Caco-2 (cell line): ENCODE data around the gene KHDRBS1. TPM values are rescaled to one million over a fixed set of nuclear protein-coding genes. Genes with fewer than 3 reads are reported as not detected.

Source experiments
- BruUV-seq: library from RNA; stranded (reverse); fragments of 400-500 nt; replicated peaks from 2 replicates; lab custom pipeline; 2021; lab: Mats Ljungman, UMichigan
- CTCF ChIA-PET: fragments of 300-600 bp; sonication (Branson Sonifier 250); formaldehyde crosslinking; loops from one replicate; lab custom pipeline; 2022; ENCODE audit warnings: antibody characterized with exemption; lab: Charles Lee
- POLR2A ChIA-PET: fragments of 300-600 bp; sonication (Branson Sonifier 250); formaldehyde crosslinking; loops from one replicate; lab custom pipeline; 2022; ENCODE audit warnings: antibody characterized with exemption; lab: Charles Lee
- DNase-seq, 2 experiments: peaks; one replicate each; pipeline versions ENCODE4 v3.0.0 to v3.0.0-alpha.2; 2020 to 2022
- H3K27me3 ChIP-seq: replicated peaks from 2 replicates; pipeline ENCODE4 v1.6.0; 2011; ENCODE audit warnings: low read length; ENCODE audit not compliant: control insufficient read depth, insufficient read depth
- H3K36me3 ChIP-seq: 2 replicates; pipeline ENCODE4 v1.5.1; 2011; ENCODE audit warnings: low read length; ENCODE audit not compliant: control insufficient read depth, insufficient read depth
- H3K4me1 ChIP-seq: fragments of 250-450 bp; sonication (Bioruptor Pico); 2 replicates; pipeline ENCODE4 v1.5.1; 2020; ENCODE audit warnings: mild to moderate bottlenecking
- H3K4me3 ChIP-seq: 2 replicates; pipeline ENCODE4 v1.5.1; 2011; ENCODE audit warnings: low read depth, mild to moderate bottlenecking, control low read depth, low read length
- H3K9me3 ChIP-seq: fragments of 250-450 bp; sonication (Bioruptor Pico); 2 replicates; pipeline ENCODE4 v1.5.1; 2020; ENCODE audit warnings: mild to moderate bottlenecking, moderate library complexity
- H3K27ac Mint-ChIP-seq: one replicate; pipeline ENCODE4 v1.8.0; 2022; ENCODE audit warnings: mixed read lengths; ENCODE audit not compliant: unreplicated experiment
- H3K27me3 Mint-ChIP-seq: one replicate; pipeline ENCODE4 v1.8.0; 2022; ENCODE audit warnings: mixed read lengths; ENCODE audit not compliant: insufficient read depth, unreplicated experiment
- H3K36me3 Mint-ChIP-seq: one replicate; pipeline ENCODE4 v1.8.0; 2022; ENCODE audit warnings: mild to moderate bottlenecking, mixed read lengths; ENCODE audit not compliant: insufficient read depth, unreplicated experiment
- H3K4me1 Mint-ChIP-seq: one replicate; pipeline ENCODE4 v1.8.0; 2022; ENCODE audit warnings: low read depth, mixed read lengths; ENCODE audit not compliant: unreplicated experiment
- H3K4me3 Mint-ChIP-seq: one replicate; pipeline ENCODE4 v1.8.0; 2022; ENCODE audit warnings: mild to moderate bottlenecking, moderate library complexity, mixed read lengths; ENCODE audit not compliant: unreplicated experiment
- H3K9me3 Mint-ChIP-seq: one replicate; pipeline ENCODE4 v1.8.0; 2022; ENCODE audit warnings: mixed read lengths; ENCODE audit not compliant: unreplicated experiment
- intact Hi-C: fragments of 100-400 bp; cut with micrococcal nuclease; formaldehyde crosslinking; loops from one replicate; pipeline ENCODE4 v1.10.0; 2022; ENCODE audit not compliant: unreplicated experiment
- total RNA-seq: library from RNA; stranded (reverse); gene quantifications from 2 replicates; pipeline ENCODE4 v1.2.3, GENCODE V29; 2022
- TF ChIP-seq, protein P1 (sequence below), 2 experiments: fragments of 200-600 bp in 1 of 2; IDR thresholded peaks; 1 replicate in 1 of 2; 2 replicates in 1 of 2; pipeline versions ENCODE4 v1.5.1 to v1.8.0; 2011 to 2022; ENCODE audit warnings: antibody characterized with exemption in 1 of 2, control low read depth in 1 of 2, inconsistent platforms in 1 of 2, low read depth in 1 of 2, low read length in 1 of 2, mild to moderate bottlenecking in 1 of 2, moderate library complexity in 1 of 2; ENCODE audit not compliant: insufficient read depth in 1 of 2, severe bottlenecking in 1 of 2, unreplicated experiment in 1 of 2

Gene KHDRBS1
- total RNA-seq, 1 experiment from 2014 or later: 137 TPM

DNA sequence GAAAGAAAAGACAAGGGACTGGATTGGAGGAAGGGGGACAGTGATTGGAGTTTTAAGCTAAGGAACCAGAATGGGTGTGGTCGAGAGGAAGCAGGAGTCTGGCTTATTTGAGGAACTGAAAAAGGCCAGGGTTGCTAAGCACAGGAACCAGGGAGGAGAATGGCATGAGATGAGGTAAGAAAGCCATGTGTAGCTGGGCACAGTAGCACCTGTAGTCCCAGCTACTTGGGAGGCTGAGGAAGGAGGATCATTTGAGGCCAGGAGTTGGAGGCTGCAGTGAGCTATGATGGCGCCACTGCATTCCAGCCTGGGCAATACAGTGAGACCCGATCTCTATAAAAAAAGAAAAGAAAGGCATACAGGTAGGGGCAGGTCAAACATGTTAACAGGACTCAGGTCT is 8.1 kb upstream of the KHDRBS1 start:
- no peak overlapping the region for H3K4me3 ChIP-seq
- H3K27ac Mint-ChIP-seq: no peak overlapping the region
- no TSS peak for BruUV-seq
- no peaks in the 10 kb centered on the region for H3K4me1 ChIP-seq
- intact Hi-C loops: no loop called here
- no peaks in the 10 kb centered on the region for H3K36me3 Mint-ChIP-seq
- no peaks in the 10 kb centered on the region for H3K9me3 ChIP-seq
- no peak for DNase-seq
- H3K9me3 Mint-ChIP-seq: no peaks in the 10 kb centered on the region
- TF ChIP-seq, protein P1, sequence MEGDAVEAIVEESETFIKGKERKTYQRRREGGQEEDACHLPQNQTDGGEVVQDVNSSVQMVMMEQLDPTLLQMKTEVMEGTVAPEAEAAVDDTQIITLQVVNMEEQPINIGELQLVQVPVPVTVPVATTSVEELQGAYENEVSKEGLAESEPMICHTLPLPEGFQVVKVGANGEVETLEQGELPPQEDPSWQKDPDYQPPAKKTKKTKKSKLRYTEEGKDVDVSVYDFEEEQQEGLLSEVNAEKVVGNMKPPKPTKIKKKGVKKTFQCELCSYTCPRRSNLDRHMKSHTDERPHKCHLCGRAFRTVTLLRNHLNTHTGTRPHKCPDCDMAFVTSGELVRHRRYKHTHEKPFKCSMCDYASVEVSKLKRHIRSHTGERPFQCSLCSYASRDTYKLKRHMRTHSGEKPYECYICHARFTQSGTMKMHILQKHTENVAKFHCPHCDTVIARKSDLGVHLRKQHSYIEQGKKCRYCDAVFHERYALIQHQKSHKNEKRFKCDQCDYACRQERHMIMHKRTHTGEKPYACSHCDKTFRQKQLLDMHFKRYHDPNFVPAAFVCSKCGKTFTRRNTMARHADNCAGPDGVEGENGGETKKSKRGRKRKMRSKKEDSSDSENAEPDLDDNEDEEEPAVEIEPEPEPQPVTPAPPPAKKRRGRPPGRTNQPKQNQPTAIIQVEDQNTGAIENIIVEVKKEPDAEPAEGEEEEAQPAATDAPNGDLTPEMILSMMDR (IDR thresholded peaks at IDR 0.05; ENCODE audit: insufficient read depth in 1 of 2, low read depth in 1 of 2, low read length in 1 of 2, severe bottlenecking in 1 of 2, unreplicated experiment in 1 of 2): no peak
- no peaks in the 10 kb centered on the region for H3K27me3 ChIP-seq
- H3K27me3 Mint-ChIP-seq: no peaks in the 10 kb centered on the region
- CTCF ChIA-PET: interaction anchor here (0.7 kb wide), 1 partner anchor 1152 kb away, joined by 3 read pairs; no protein-coding TSS in a partner anchor
- POLR2A ChIA-PET: interaction anchor here (0.6 kb wide), 1 partner anchor 80 kb away, joined by 7 read pairs; no protein-coding TSS in a partner anchor
- no peaks in the 10 kb centered on the region for H3K36me3 ChIP-seq
- no peaks in the 10 kb centered on the region for H3K4me1 Mint-ChIP-seq
- H3K4me3 Mint-ChIP-seq: no peak overlapping the region

- no peaks in the 10 kb centered on the region for H3K9me3 ChIP-seq
- H3K4me3 ChIP-seq: no peak overlapping the region
- intact Hi-C loops: no loop called here
- Mint-ChIP-seq H3K4me3 (no peak overlapping the region), H3K27ac (no peak overlapping the region), H3K9me3 (no peaks in the 10 kb centered on the region), H3K27me3 (no peaks in the 10 kb centered on the region), H3K36me3 (no peaks in the 10 kb centered on the region), H3K4me1 (no peaks in the 10 kb centered on the region)
- no TSS peak for BruUV-seq
- no peak for DNase-seq
- POLR2A ChIA-PET: no interaction called here
- no peaks in the 10 kb centered on the region for H3K27me3 ChIP-seq
- TF ChIP-seq, protein P1 (IDR thresholded peaks at IDR 0.05; ENCODE audit: insufficient read depth in 1 of 2, low read depth in 1 of 2, low read length in 1 of 2, severe bottlenecking in 1 of 2, unreplicated experiment in 1 of 2): no peak
- no peaks in the 10 kb centered on the region for H3K36me3 ChIP-seq
- CTCF ChIA-PET: no interaction called here
- H3K4me1 ChIP-seq: no peaks in the 10 kb centered on the region
These were observed 6.1 kb upstream of the KHDRBS1 start for GRCh38 chr1:32007591-32007940.

DNA sequence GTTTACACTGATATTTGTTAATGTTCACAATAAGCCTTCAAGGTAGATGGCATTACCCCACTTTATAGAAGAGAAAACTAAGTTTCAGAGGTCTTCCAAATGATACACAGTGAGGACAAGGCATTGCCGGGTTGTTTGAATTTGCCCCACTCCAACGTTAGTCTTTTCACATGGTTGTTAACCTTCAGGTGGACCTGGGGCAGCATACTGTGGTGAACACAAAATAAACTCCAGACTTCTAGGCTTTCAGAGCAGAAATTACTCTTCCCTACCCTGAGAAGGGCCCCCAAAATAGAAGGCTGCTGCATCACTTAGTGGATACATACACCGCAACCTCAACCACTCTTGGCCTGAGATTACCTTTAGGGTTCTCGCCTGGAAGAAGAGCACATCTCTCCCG is 3.4 kb upstream of the KHDRBS1 start:
- intact Hi-C loops: no loop called here
- Mint-ChIP-seq H3K27me3 (no peaks in the 10 kb centered on the region), H3K4me1 (peaks cover 8% of the 10 kb centered on the region), H3K36me3 (peaks cover 16% of the 10 kb centered on the region), H3K27ac (no peak overlapping the region), H3K4me3 (no peak overlapping the region), H3K9me3 (no peaks in the 10 kb centered on the region)
- Histone ChIP-seq H3K9me3 (no peaks in the 10 kb centered on the region), H3K36me3 (no peaks in the 10 kb centered on the region), H3K27me3 (no peaks in the 10 kb centered on the region), H3K4me3 (no peak overlapping the region), H3K4me1 (no peaks in the 10 kb centered on the region)
- ChIA-PET POLR2A (no interaction called here), CTCF (no interaction called here)
- no peak for DNase-seq
- BruUV-seq: no TSS peak
- TF ChIP-seq, protein P1 (IDR thresholded peaks at IDR 0.05; ENCODE audit: insufficient read depth in 1 of 2, low read depth in 1 of 2, low read length in 1 of 2, severe bottlenecking in 1 of 2, unreplicated experiment in 1 of 2): no peak
